ENCODE data around the gene MAP2. TPM values are rescaled to one million over a fixed set of nuclear protein-coding genes. Genes with fewer than 3 reads are reported as not detected.

The MAP2 gene
- total RNA-seq, 1 donor from 2014 or later: 119 TPM

DNA sequence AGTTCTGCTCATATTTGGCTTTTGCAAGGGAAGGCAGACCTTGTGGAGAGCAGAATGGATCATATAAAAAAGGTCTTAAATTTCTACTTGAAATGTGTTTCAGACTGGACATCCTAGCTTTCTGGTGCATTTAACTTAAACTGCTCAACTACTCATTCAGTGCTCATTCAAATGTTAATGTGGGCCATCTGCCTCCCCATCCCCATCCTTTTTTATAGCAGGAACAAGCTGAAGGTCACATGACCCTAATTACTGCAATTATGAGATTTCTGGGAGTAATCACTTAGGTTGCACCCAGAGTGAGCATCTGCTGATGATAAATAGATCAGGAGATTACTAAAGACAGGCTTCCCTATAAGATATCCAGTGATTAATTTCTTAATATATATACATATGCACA, 96.1 kb downstream of the MAP2 start:
- peaks cover 40% of the 10 kb centered on the region for H3K4me1 Mint-ChIP-seq
- no peak overlapping the region for H3K4me3 Mint-ChIP-seq
- H3K9me3 Mint-ChIP-seq: no peaks in the 10 kb centered on the region

DNA sequence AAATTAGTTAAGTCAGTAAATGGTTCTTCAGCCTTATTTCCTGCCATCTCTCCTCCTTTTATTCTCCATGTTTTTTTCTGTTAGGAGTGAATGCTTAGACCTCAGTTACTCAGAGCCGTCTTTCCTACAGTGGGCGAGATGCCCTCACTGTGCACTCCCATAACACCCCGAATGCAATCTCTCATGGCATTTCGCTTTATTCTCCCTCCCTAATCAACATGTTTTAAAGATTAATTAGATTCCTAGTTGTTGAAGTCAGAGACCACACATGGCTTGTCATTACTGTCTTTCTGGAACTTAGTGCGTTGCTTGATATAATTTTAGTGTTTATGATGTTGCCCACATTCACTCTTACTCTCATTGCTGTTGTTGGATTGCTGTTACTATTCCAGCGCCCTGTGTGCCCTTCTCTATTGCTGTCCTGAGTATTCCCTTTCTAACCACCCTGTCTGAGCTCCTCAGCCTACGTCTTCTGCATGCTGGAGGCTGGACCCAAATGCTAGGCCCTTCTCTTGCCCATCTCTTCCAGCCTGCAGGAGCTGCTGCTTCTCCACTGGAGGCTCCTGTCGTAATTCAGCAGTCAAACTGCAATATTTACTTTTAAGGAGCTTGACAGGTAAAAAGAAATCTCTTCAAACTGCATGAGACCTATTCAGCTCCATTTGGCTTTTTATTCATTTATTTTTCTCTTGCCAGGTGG, 99.3 kb downstream of the MAP2 start:
- Mint-ChIP-seq H3K27ac (ENCODE audit: unreplicated experiment) (peak overlapping the region; percentile 21), H3K36me3 (ENCODE audit: low read depth) (peaks cover 6% of the 10 kb centered on the region), H3K9me3 (no peaks in the 10 kb centered on the region), H3K4me3 (peak overlapping the region; percentile 5), H3K27me3 (ENCODE audit: low read depth) (no peaks in the 10 kb centered on the region), H3K4me1 (peaks cover 51% of the 10 kb centered on the region)
- TF ChIP-seq CTCF (conservative IDR thresholded peaks at IDR 0.05): no peak
- no peak for DNase-seq (ENCODE audit: low read depth, low spot score)

More for the DNA sequence above, 96.1 kb downstream of the MAP2 start:
- Mint-ChIP-seq H3K27ac (ENCODE audit: unreplicated experiment) (no peak overlapping the region), H3K27me3 (ENCODE audit: low read depth) (no peaks in the 10 kb centered on the region), H3K36me3 (ENCODE audit: low read depth) (peaks cover 3% of the 10 kb centered on the region)
- no peak for TF ChIP-seq CTCF (conservative IDR thresholded peaks at IDR 0.05)
- DNase-seq (ENCODE audit: low read depth, low spot score): no peak

- Mint-ChIP-seq H3K27me3 (ENCODE audit: low read depth) (no peaks in the 10 kb centered on the region), H3K27ac (ENCODE audit: unreplicated experiment) (peak overlapping the region; percentile 79), H3K36me3 (ENCODE audit: low read depth) (peaks cover 6% of the 10 kb centered on the region), H3K4me3 (no peak overlapping the region), H3K9me3 (peaks cover under 1% of the 10 kb centered on the region), H3K4me1 (peaks cover 48% of the 10 kb centered on the region)
- DNase-seq (ENCODE audit: low read depth, low spot score): no peak
- no peak for TF ChIP-seq CTCF (conservative IDR thresholded peaks at IDR 0.05)
Measured at GRCh38 chr2:209523867-209524266, 100.0 kb downstream of the MAP2 start.

- Mint-ChIP-seq H3K4me1 (peaks cover 44% of the 10 kb centered on the region), H3K4me3 (no peak overlapping the region), H3K27me3 (ENCODE audit: low read depth) (no peaks in the 10 kb centered on the region)
Measured at GRCh38 chr2:209525331-209525730, 101.5 kb downstream of the MAP2 start.

DNA sequence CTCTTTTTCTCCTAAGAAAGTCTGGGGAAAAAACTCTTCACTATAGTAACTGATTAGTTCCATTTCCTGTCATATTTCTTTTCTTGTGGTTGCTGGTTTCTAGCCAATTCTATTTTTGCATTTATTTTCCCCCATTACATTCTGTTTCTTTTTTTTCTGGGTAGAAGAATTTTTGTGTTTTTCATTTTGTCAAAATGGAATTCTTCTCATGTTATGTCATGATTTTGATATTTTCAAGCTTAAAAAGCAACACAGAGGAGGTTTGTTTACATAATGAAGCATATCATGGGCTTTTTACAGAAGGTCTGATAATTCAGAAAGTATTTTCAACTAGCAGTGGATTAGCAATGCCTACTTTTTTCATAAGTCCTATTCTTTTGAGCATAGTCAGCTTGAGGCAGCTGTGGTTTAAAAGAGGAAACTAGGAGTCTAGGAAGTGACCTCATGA, 102.0 kb downstream of the MAP2 start:
- H3K36me3 Mint-ChIP-seq (ENCODE audit: low read depth): peaks cover 6% of the 10 kb centered on the region
- no peak for TF ChIP-seq CTCF (conservative IDR thresholded peaks at IDR 0.05)

More at GRCh38 chr2:209525331-209525730, 101.5 kb downstream of the MAP2 start:
- no peak overlapping the region for H3K27ac Mint-ChIP-seq (ENCODE audit: unreplicated experiment)
- no peak for DNase-seq (ENCODE audit: low read depth, low spot score)
- H3K36me3 Mint-ChIP-seq (ENCODE audit: low read depth): peaks cover 6% of the 10 kb centered on the region
- no peak for TF ChIP-seq CTCF (conservative IDR thresholded peaks at IDR 0.05)
- H3K9me3 Mint-ChIP-seq: peaks cover 3% of the 10 kb centered on the region

More for the DNA sequence above, 102.0 kb downstream of the MAP2 start:
- no peak for DNase-seq (ENCODE audit: low read depth, low spot score)
- Mint-ChIP-seq H3K4me1 (peaks cover 41% of the 10 kb centered on the region), H3K27me3 (ENCODE audit: low read depth) (no peaks in the 10 kb centered on the region), H3K4me3 (no peak overlapping the region), H3K9me3 (peaks cover 3% of the 10 kb centered on the region), H3K27ac (ENCODE audit: unreplicated experiment) (peak overlapping the region; percentile 91)

Measured in neural crest cell (in vitro differentiated cells).